Measurements from ENCODE around the gene SCN2B.

SCN2B gene

DNA sequence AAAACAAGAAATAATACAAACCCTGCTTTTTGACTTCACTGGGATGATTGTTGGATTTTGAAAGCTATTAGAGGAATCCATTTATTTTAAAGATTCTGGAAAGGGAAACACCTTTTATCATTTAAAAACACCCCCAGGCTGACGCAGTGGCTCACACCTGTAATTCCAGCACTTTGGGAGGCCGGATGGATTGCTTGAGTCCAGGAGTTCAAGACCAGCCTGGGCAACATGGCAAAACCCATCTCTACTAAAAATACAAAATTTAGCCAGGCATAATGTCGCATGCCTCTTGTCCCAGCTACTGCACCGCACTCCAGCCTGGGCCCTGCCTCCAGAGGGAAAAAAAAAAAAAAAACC, 317 bp upstream of the SCN2B start:
- Histone ChIP-seq H3K4me1 (ENCODE audit: control insufficient read depth in 2 of 2, insufficient read depth in 2 of 2, low read length in 2 of 2) (peaks cover under 1 to 5% of the 10 kb centered on the region in 2 donors), H3K9me3 (ENCODE audit: control insufficient read depth in 2 of 2, low read length in 2 of 2) (no peaks in the 10 kb centered on the region), H3K9ac (ENCODE audit: low read depth in 1 of 2, low read length in 2 of 2) (no peak overlapping the region), H3K27ac (ENCODE audit: low read depth in 2 of 2, low read length in 2 of 2) (no peak overlapping the region), H3K36me3 (ENCODE audit: control insufficient read depth in 2 of 2, insufficient read depth in 2 of 2, low read length in 2 of 2) (no peaks in the 10 kb centered on the region), H3K27me3 (ENCODE audit: control insufficient read depth in 2 of 2, insufficient read depth in 2 of 2, low read length in 2 of 2) (peaks cover 1 to 7% of the 10 kb centered on the region in 2 donors), H3K4me3 (ENCODE audit: low read length in 2 of 2) (no peak overlapping the region)

DNA sequence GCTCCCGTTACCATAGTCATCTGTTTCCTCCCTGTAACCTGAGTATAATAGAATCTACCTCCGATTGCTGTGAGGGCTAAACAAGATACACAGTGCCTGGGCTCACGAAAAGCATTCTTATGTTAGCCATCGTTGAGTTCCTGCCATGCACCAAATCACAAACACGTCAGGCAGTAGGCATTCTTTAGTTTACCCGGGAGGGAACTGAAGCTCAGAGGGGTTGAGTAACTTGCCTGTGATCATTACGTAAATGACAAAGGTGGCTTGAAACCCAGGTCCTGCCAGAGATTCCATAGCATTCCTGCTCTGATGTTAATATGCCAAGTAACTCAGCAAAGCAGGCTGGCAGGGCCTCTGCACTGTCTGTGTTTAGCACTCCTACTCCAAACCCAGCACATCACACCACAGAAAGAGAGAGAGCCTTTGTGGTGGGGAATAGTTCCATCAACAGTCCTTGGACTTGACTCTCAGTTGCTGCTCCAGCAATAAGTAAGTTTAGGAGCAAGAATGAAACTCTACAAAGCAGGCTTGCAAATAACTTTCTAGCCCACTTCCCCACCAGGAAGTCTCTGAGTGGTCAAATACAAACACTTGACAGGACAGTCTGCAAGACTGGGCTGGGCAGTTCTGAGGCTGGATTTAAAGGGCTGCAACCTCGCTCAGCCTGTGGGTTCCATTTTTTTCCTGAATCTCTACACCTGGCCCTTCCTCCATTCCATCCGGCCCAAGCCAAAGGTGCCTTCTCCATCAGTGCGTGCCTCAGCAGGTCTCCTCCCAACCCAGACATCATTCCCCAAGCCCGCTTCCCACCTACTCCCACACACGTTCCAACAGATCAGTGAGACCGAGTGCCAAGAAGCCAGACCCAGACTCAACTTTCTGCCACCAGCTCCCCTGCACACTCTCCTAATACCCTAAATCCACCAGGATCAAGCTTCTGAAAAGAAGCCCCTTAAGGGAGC, 1.1 kb downstream of the SCN2B start:
- Histone ChIP-seq H3K9ac (ENCODE audit: low read depth in 1 of 2, low read length in 2 of 2) (no peak overlapping the region), H3K36me3 (ENCODE audit: control insufficient read depth in 2 of 2, insufficient read depth in 2 of 2, low read length in 2 of 2) (no peaks in the 10 kb centered on the region), H3K9me3 (ENCODE audit: control insufficient read depth in 2 of 2, low read length in 2 of 2) (no peaks in the 10 kb centered on the region), H3K4me3 (ENCODE audit: low read length in 2 of 2) (no peak overlapping the region), H3K27me3 (ENCODE audit: control insufficient read depth in 2 of 2, insufficient read depth in 2 of 2, low read length in 2 of 2) (peaks cover 4 to 13% of the 10 kb centered on the region in 2 donors), H3K4me1 (ENCODE audit: control insufficient read depth in 2 of 2, insufficient read depth in 2 of 2, low read length in 2 of 2) (peaks cover 2 to 11% of the 10 kb centered on the region in 2 donors), H3K27ac (ENCODE audit: low read depth in 2 of 2, low read length in 2 of 2) (no peak overlapping the region)

GRCh38 chr11:118174006-118174567, 2.4 kb downstream of the SCN2B start:
- Histone ChIP-seq H3K27me3 (ENCODE audit: control insufficient read depth in 2 of 2, insufficient read depth in 2 of 2, low read length in 2 of 2) (peaks cover 7 to 13% of the 10 kb centered on the region in 2 donors), H3K9me3 (ENCODE audit: control insufficient read depth in 2 of 2, low read length in 2 of 2) (no peaks in the 10 kb centered on the region), H3K9ac (ENCODE audit: low read depth in 1 of 2, low read length in 2 of 2) (no peak overlapping the region), H3K4me3 (ENCODE audit: low read length in 2 of 2) (no peak overlapping the region), H3K4me1 (ENCODE audit: control insufficient read depth in 2 of 2, insufficient read depth in 2 of 2, low read length in 2 of 2) (peaks cover 2 to 11% of the 10 kb centered on the region in 2 donors), H3K27ac (ENCODE audit: low read depth in 2 of 2, low read length in 2 of 2) (no peak overlapping the region), H3K36me3 (ENCODE audit: control insufficient read depth in 2 of 2, insufficient read depth in 2 of 2, low read length in 2 of 2) (no peaks in the 10 kb centered on the region)

DNA sequence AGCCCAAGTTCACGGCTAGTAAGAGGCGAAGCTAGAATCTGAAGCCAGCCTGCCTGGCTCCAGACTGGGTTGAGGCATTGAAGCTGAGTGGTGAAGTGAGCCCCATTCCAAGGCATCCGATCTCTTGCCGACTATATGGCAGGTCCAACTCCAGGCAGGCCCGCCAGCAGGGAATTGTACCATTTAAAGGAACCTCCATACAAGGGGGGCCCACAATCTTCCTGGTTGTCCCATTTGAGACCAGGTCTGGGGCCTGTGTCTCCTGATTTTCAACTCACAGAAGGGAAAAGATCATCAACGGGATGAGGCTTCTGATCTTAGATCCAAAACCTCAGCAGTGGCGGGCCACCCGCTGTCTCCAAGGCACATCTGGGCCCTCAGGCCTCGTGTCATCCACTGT, 4.1 kb downstream of the SCN2B start:
- peaks cover 13% of the 10 kb centered on the region in 2 donors for H3K27me3 ChIP-seq (ENCODE audit: control insufficient read depth in 2 of 2, insufficient read depth in 2 of 2, low read length in 2 of 2)
- H3K4me1 ChIP-seq (ENCODE audit: control insufficient read depth in 2 of 2, insufficient read depth in 2 of 2, low read length in 2 of 2) = peaks cover 2 to 11% of the 10 kb centered on the region in 2 donors
- no peaks in the 10 kb centered on the region for H3K9me3 ChIP-seq (ENCODE audit: control insufficient read depth in 2 of 2, low read length in 2 of 2)
- H3K36me3 ChIP-seq (ENCODE audit: control insufficient read depth in 2 of 2, insufficient read depth in 2 of 2, low read length in 2 of 2) = no peaks in the 10 kb centered on the region
- H3K27ac ChIP-seq (ENCODE audit: low read depth in 2 of 2, low read length in 2 of 2) = no peak overlapping the region
- no peak overlapping the region for H3K4me3 ChIP-seq (ENCODE audit: low read length in 2 of 2)
- no peak overlapping the region for H3K9ac ChIP-seq (ENCODE audit: low read depth in 1 of 2, low read length in 2 of 2)

DNA sequence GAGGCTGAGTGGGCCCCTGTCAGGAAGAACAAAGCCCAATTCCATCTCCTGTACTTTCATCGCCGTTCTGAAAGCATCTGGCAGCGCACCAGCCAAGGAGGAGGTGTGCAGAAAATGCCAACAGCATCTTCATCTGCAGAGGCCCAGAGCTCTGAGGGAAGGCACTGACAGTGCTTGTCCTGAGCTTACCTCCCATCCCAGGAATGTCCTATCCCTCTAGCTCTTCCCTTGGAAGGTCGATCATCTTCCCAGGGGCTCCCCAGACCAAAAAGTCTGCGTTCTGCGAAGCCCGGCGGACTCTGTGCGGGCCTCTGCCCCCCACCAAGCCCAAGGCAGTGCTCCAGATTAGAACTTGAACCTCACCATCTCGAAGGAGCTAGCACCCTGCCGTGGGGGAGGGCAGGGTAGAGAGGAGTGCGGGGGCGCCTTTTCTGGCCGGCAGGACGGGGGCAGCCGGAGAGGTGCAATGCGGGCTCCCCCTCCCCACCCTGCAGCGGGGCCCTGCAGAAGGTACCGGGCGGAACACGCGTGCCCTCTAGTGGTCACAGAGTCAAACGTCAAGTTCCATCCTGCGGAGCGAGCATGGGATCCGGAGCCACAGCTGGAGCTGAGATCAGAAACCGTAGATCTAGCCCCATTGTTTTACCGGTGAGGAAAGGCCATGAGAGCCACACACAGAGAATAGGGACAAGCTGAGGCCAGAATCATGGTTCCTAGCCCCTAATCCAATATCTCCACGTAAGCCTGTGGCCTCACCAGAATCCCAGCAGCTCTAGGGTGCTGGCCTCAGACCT, 5.0 kb downstream of the SCN2B start:
- H3K4me1 ChIP-seq (ENCODE audit: control insufficient read depth in 2 of 2, insufficient read depth in 2 of 2, low read length in 2 of 2) = peaks cover 2 to 11% of the 10 kb centered on the region in 2 donors
- no peak overlapping the region for H3K4me3 ChIP-seq (ENCODE audit: low read length in 2 of 2)
- no peak overlapping the region for H3K9ac ChIP-seq (ENCODE audit: low read depth in 1 of 2, low read length in 2 of 2)
- no peak overlapping the region for H3K27ac ChIP-seq (ENCODE audit: low read depth in 2 of 2, low read length in 2 of 2)
- H3K27me3 ChIP-seq (ENCODE audit: control insufficient read depth in 2 of 2, insufficient read depth in 2 of 2, low read length in 2 of 2) = peaks cover 13% of the 10 kb centered on the region in 2 donors
- no peaks in the 10 kb centered on the region for H3K36me3 ChIP-seq (ENCODE audit: control insufficient read depth in 2 of 2, insufficient read depth in 2 of 2, low read length in 2 of 2)
- H3K9me3 ChIP-seq (ENCODE audit: control insufficient read depth in 2 of 2, low read length in 2 of 2) = no peaks in the 10 kb centered on the region

GRCh38 chr11:118170882-118171268, 5.6 kb downstream of the SCN2B start:
- H3K27ac ChIP-seq (ENCODE audit: low read depth in 2 of 2, low read length in 2 of 2) = no peak overlapping the region
- no peaks in the 10 kb centered on the region for H3K9me3 ChIP-seq (ENCODE audit: control insufficient read depth in 2 of 2, low read length in 2 of 2)
- no peaks in the 10 kb centered on the region for H3K36me3 ChIP-seq (ENCODE audit: control insufficient read depth in 2 of 2, insufficient read depth in 2 of 2, low read length in 2 of 2)
- peaks cover 10 to 13% of the 10 kb centered on the region in 2 donors for H3K27me3 ChIP-seq (ENCODE audit: control insufficient read depth in 2 of 2, insufficient read depth in 2 of 2, low read length in 2 of 2)
- H3K4me1 ChIP-seq (ENCODE audit: control insufficient read depth in 2 of 2, insufficient read depth in 2 of 2, low read length in 2 of 2) = peaks cover 2 to 11% of the 10 kb centered on the region in 2 donors
- no peak overlapping the region for H3K9ac ChIP-seq (ENCODE audit: low read depth in 1 of 2, low read length in 2 of 2)
- H3K4me3 ChIP-seq (ENCODE audit: low read length in 2 of 2) = no peak overlapping the region

GRCh38 chr11:118170231-118170630, 6.2 kb downstream of the SCN2B start:
- Histone ChIP-seq H3K4me1 (ENCODE audit: control insufficient read depth in 2 of 2, insufficient read depth in 2 of 2, low read length in 2 of 2) (peaks cover 2 to 11% of the 10 kb centered on the region in 2 donors), H3K36me3 (ENCODE audit: control insufficient read depth in 2 of 2, insufficient read depth in 2 of 2, low read length in 2 of 2) (no peaks in the 10 kb centered on the region), H3K9me3 (ENCODE audit: control insufficient read depth in 2 of 2, low read length in 2 of 2) (no peaks in the 10 kb centered on the region), H3K27me3 (ENCODE audit: control insufficient read depth in 2 of 2, insufficient read depth in 2 of 2, low read length in 2 of 2) (peaks cover 10 to 13% of the 10 kb centered on the region in 2 donors), H3K9ac (ENCODE audit: low read depth in 1 of 2, low read length in 2 of 2) (no peak overlapping the region), H3K27ac (ENCODE audit: low read depth in 2 of 2, low read length in 2 of 2) (no peak overlapping the region), H3K4me3 (ENCODE audit: low read length in 2 of 2) (no peak overlapping the region)

- Histone ChIP-seq H3K9me3 (ENCODE audit: control insufficient read depth in 2 of 2, low read length in 2 of 2) (no peaks in the 10 kb centered on the region), H3K27ac (ENCODE audit: low read depth in 2 of 2, low read length in 2 of 2) (no peak overlapping the region), H3K36me3 (ENCODE audit: control insufficient read depth in 2 of 2, insufficient read depth in 2 of 2, low read length in 2 of 2) (no peaks in the 10 kb centered on the region), H3K4me1 (ENCODE audit: control insufficient read depth in 2 of 2, insufficient read depth in 2 of 2, low read length in 2 of 2) (peaks cover 2 to 9% of the 10 kb centered on the region in 2 donors), H3K4me3 (ENCODE audit: low read length in 2 of 2) (no peak overlapping the region), H3K9ac (ENCODE audit: low read depth in 1 of 2, low read length in 2 of 2) (no peak overlapping the region), H3K27me3 (ENCODE audit: control insufficient read depth in 2 of 2, insufficient read depth in 2 of 2, low read length in 2 of 2) (peaks cover 10 to 13% of the 10 kb centered on the region in 2 donors)
These were observed 6.9 kb downstream of the SCN2B start for GRCh38 chr11:118169300-118170140.

- Histone ChIP-seq H3K27ac (ENCODE audit: low read depth in 2 of 2, low read length in 2 of 2) (no peak overlapping the region), H3K4me3 (ENCODE audit: low read length in 2 of 2) (no peak overlapping the region), H3K9ac (ENCODE audit: low read depth in 1 of 2, low read length in 2 of 2) (no peak overlapping the region), H3K9me3 (ENCODE audit: control insufficient read depth in 2 of 2, low read length in 2 of 2) (no peaks in the 10 kb centered on the region), H3K36me3 (ENCODE audit: control insufficient read depth in 2 of 2, insufficient read depth in 2 of 2, low read length in 2 of 2) (no peaks in the 10 kb centered on the region), H3K4me1 (ENCODE audit: control insufficient read depth in 2 of 2, insufficient read depth in 2 of 2, low read length in 2 of 2) (peaks cover 2 to 9% of the 10 kb centered on the region in 2 donors), H3K27me3 (ENCODE audit: control insufficient read depth in 2 of 2, insufficient read depth in 2 of 2, low read length in 2 of 2) (peaks cover 10 to 13% of the 10 kb centered on the region in 2 donors)
These were observed 7.7 kb downstream of the SCN2B start for GRCh38 chr11:118168751-118169150.

All from mucosa of rectum (tissue), 2 donors.